H9 (cell line): ENCODE measurements around the gene DRGX. TPM values are rescaled to one million over a fixed set of nuclear protein-coding genes. Genes with fewer than 3 reads are reported as not detected.

ENCODE experiments used
- DNase-seq: peaks from one replicate; pipeline ENCODE4 v3.0.0-alpha.2; 2017
- H2AFZ ChIP-seq: one replicate; pipeline ENCODE4 v1.6.1; 2013; ENCODE audit warnings: mild to moderate bottlenecking, low read length, control low read depth, moderate library complexity
- H2AK5ac ChIP-seq: 2 replicates; pipeline ENCODE4 v1.6.1; 2013; ENCODE audit warnings: low read length, control low read depth, mixed read lengths; ENCODE audit not compliant: insufficient read length
- H2BK120ac ChIP-seq: one replicate; pipeline ENCODE4 v1.6.1; 2013; ENCODE audit warnings: low read depth, mild to moderate bottlenecking, low read length, control low read depth, inconsistent platforms; ENCODE audit not compliant: poor library complexity, severe bottlenecking
- H2BK12ac ChIP-seq: 2 replicates; pipeline ENCODE4 v1.6.1; 2013; ENCODE audit warnings: low read length, control low read depth, mixed read lengths, low read depth; ENCODE audit not compliant: insufficient read length
- H2BK15ac ChIP-seq: 2 replicates; pipeline ENCODE4 v1.6.1; 2013; ENCODE audit warnings: low read depth, low read length, control low read depth
- H2BK20ac ChIP-seq: one replicate; pipeline ENCODE4 v1.6.1; 2013; ENCODE audit warnings: low read depth, mild to moderate bottlenecking, low read length, control low read depth, inconsistent platforms; ENCODE audit not compliant: poor library complexity, severe bottlenecking
- H2BK5ac ChIP-seq: 2 replicates; pipeline ENCODE4 v1.6.1; 2013; ENCODE audit warnings: low read length, control low read depth, mixed read lengths; ENCODE audit not compliant: insufficient read length
- H3K14ac ChIP-seq: 2 replicates; pipeline ENCODE4 v1.6.1; 2013; ENCODE audit warnings: low read length, control low read depth; ENCODE audit not compliant: insufficient read depth
- H3K18ac ChIP-seq: 2 replicates; pipeline ENCODE4 v1.6.1; 2013; ENCODE audit warnings: low read depth, mild to moderate bottlenecking, mixed read lengths, low read length, control low read depth; ENCODE audit not compliant: insufficient read length
- H3K23ac ChIP-seq: 2 replicates; pipeline ENCODE4 v1.6.1; 2013; ENCODE audit warnings: low read length, control low read depth, mixed read lengths, low read depth; ENCODE audit not compliant: insufficient read length
- H3K23me2 ChIP-seq: 2 replicates; pipeline ENCODE4 v1.6.1; 2013; ENCODE audit warnings: low read depth, mild to moderate bottlenecking, mixed read lengths, low read length, control low read depth; ENCODE audit not compliant: insufficient read length, poor library complexity, severe bottlenecking
- H3K27ac ChIP-seq: 2 replicates; pipeline ENCODE4 v1.5.1; 2013; ENCODE audit warnings: low read length, control low read depth, mixed read lengths, low read depth; ENCODE audit not compliant: insufficient read length
- H3K27me3 ChIP-seq: 2 replicates; pipeline ENCODE4 v1.6.1; 2013; ENCODE audit warnings: low read length, control low read depth, inconsistent platforms; ENCODE audit not compliant: insufficient read depth
- H3K4ac ChIP-seq: 2 replicates; pipeline ENCODE4 v1.6.1; 2013; ENCODE audit warnings: low read depth, mild to moderate bottlenecking, control low read depth, inconsistent platforms, low read length, moderate library complexity
- H3K4me1 ChIP-seq: 2 replicates; pipeline ENCODE4 v1.6.1; 2013; ENCODE audit warnings: low read length, control low read depth, inconsistent platforms; ENCODE audit not compliant: insufficient read depth
- H3K4me2 ChIP-seq: 2 replicates; pipeline ENCODE4 v1.6.1; 2013; ENCODE audit warnings: low read length, control low read depth, mixed read lengths; ENCODE audit not compliant: insufficient read length, insufficient read depth
- H3K56ac ChIP-seq: 2 replicates; pipeline ENCODE4 v1.6.1; 2013; ENCODE audit warnings: low read depth, mild to moderate bottlenecking, mixed read lengths, low read length, control low read depth; ENCODE audit not compliant: insufficient read length
- H3K79me1 ChIP-seq: 2 replicates; pipeline ENCODE4 v1.6.1; 2013; ENCODE audit warnings: low read depth, mild to moderate bottlenecking, moderate library complexity, low read length, control low read depth, inconsistent platforms; ENCODE audit not compliant: insufficient read depth, poor library complexity, severe bottlenecking
- H3K79me2 ChIP-seq: 2 replicates; pipeline ENCODE4 v1.6.1; 2013; ENCODE audit warnings: low read length, control low read depth, inconsistent platforms; ENCODE audit not compliant: insufficient read depth
- H3K9ac ChIP-seq: 2 replicates; pipeline ENCODE4 v1.6.1; 2013; ENCODE audit warnings: low read length, control low read depth, mixed read lengths; ENCODE audit not compliant: insufficient read length; ENCODE audit errors: extremely low read depth
- H3K9me3 ChIP-seq: one replicate; pipeline ENCODE4 v1.6.1; 2013; ENCODE audit warnings: low read depth, low read length, inconsistent platforms; ENCODE audit not compliant: control insufficient read depth
- H3T11ph ChIP-seq: one replicate; pipeline ENCODE4 v1.6.1; 2013; ENCODE audit warnings: mild to moderate bottlenecking, low read length, control low read depth, inconsistent platforms
- H4K20me1 ChIP-seq: one replicate; pipeline ENCODE4 v1.6.1; 2013; ENCODE audit not compliant: control insufficient read depth, insufficient read length, insufficient read depth
- H4K5ac ChIP-seq: 2 replicates; pipeline ENCODE4 v1.6.1; 2013; ENCODE audit warnings: low read depth, mild to moderate bottlenecking, mixed read lengths, low read length, control low read depth; ENCODE audit not compliant: insufficient read length
- H4K8ac ChIP-seq: replicated peaks from 2 replicates; pipeline ENCODE4 v1.6.1; 2013; ENCODE audit warnings: low read length, control low read depth, mixed read lengths, low read depth; ENCODE audit not compliant: insufficient read length
- H4K91ac ChIP-seq: 2 replicates; pipeline ENCODE4 v1.6.1; 2013; ENCODE audit warnings: low read depth, mild to moderate bottlenecking, moderate library complexity, mixed read lengths, low read length, control low read depth; ENCODE audit not compliant: insufficient read length
- H3K27ac Mint-ChIP-seq, 3 experiments: 2 replicates in 2 of 3; 3 replicates in 1 of 3; pipeline ENCODE4 v1.8.0; 2020 to 2021; ENCODE audit warnings: mixed read lengths in 3 of 3, mild to moderate bottlenecking in 1 of 3, moderate library complexity in 1 of 3
- H3K27me3 Mint-ChIP-seq: 2 replicates; pipeline ENCODE4 v1.8.0; 2021; ENCODE audit warnings: low read depth, mild to moderate bottlenecking, moderate library complexity, mixed read lengths
- H3K36me3 Mint-ChIP-seq, 3 experiments: 2 replicates in 2 of 3; 3 replicates in 1 of 3; pipeline ENCODE4 v1.8.0; 2020 to 2021; ENCODE audit warnings: low read depth in 3 of 3, mixed read lengths in 3 of 3; ENCODE audit not compliant: insufficient read depth in 1 of 3
- H3K4me1 Mint-ChIP-seq, 2 experiments: 2 replicates each; pipeline ENCODE4 v1.8.0; 2020; ENCODE audit warnings: mixed read lengths in 2 of 2
- H3K4me3 Mint-ChIP-seq, 2 experiments: 2 replicates in 1 of 2; 3 replicates in 1 of 2; pipeline ENCODE4 v1.8.0; 2020 to 2021; ENCODE audit warnings: mild to moderate bottlenecking in 2 of 2, mixed read lengths in 2 of 2, moderate library complexity in 1 of 2
- H3K9me3 Mint-ChIP-seq, 2 experiments: 2 replicates in 1 of 2; 3 replicates in 1 of 2; pipeline ENCODE4 v1.8.0; 2020; ENCODE audit warnings: mild to moderate bottlenecking in 2 of 2, mixed read lengths in 2 of 2, moderate library complexity in 1 of 2
- CTCF ChIP-seq: fragments of 200-600 bp; sonication (generic); conservative IDR thresholded peaks from 3 replicates; pipeline ENCODE4 v1.8.0; 2021; ENCODE audit warnings: antibody characterized with exemption, mild to moderate bottlenecking
- total RNA-seq: library from RNA; stranded (reverse); gene quantifications from 2 replicates; pipeline ENCODE4 v1.2.1, GENCODE V29; 2021

The DRGX gene
- total RNA-seq, 1 experiment from 2014 or later, result not detected

DNA sequence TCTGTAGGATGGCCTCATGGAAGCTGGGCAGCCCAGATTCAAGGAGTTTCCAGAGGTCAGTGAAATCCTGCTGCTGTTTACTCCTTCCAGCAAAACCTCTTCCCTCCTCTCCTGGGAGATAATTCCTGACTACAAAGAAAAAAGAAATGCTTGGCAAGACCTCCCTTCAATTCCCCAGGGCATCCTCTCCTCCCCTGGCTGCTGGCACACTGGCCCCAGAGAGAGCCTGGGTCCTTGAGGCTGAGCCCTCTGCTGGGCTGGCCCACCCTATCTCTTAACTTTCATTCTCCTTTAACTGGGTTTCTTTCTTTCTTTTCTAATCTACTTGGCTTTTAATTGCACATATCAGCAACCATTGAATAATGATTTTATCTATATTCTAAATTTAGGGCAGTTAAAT, 7.7 kb downstream of the DRGX start:
- no peak for DNase-seq
- no peaks in the 10 kb centered on the region for H3K36me3 Mint-ChIP-seq
- H3K23ac ChIP-seq, result no peak overlapping the region
- H3K27me3 ChIP-seq, result no peaks in the 10 kb centered on the region
- no peak overlapping the region for H3K4me3 Mint-ChIP-seq
- no peaks in the 10 kb centered on the region for H4K20me1 ChIP-seq
- no peak overlapping the region for H2AFZ ChIP-seq
- H3K9me3 ChIP-seq, result no peaks in the 10 kb centered on the region
- no peak overlapping the region for H2AK5ac ChIP-seq
- H2BK12ac ChIP-seq, result no peak overlapping the region
- H4K5ac ChIP-seq, result no peak overlapping the region
- no peak overlapping the region for H3K14ac ChIP-seq
- no peaks in the 10 kb centered on the region for H3K9me3 Mint-ChIP-seq
- H2BK5ac ChIP-seq, result no peak overlapping the region
- H3K9ac ChIP-seq, result no peak overlapping the region
- H3K18ac ChIP-seq, result no peak overlapping the region
- no peak overlapping the region for H3K4ac ChIP-seq
- H3K27me3 Mint-ChIP-seq, result peaks cover 63% of the 10 kb centered on the region
- no peak overlapping the region for H2BK120ac ChIP-seq
- no peak overlapping the region for H3K27ac ChIP-seq
- no peaks in the 10 kb centered on the region for H3K79me1 ChIP-seq
- no peak overlapping the region for H3K4me2 ChIP-seq
- no peaks in the 10 kb centered on the region for H3K79me2 ChIP-seq
- H3K4me1 ChIP-seq, result no peaks in the 10 kb centered on the region
- no peaks in the 10 kb centered on the region for H3K23me2 ChIP-seq
- no peak overlapping the region for H3T11ph ChIP-seq
- no peak for TF ChIP-seq CTCF
- no peak overlapping the region for H2BK20ac ChIP-seq
- H4K91ac ChIP-seq, result no peak overlapping the region
- H4K8ac ChIP-seq, result no peak overlapping the region
- H2BK15ac ChIP-seq, result no peak overlapping the region
- peaks cover 0 to 3% of the 10 kb centered on the region in 2 experiments; a peak in 1 of 4 replicates for H3K4me1 Mint-ChIP-seq
- H3K27ac Mint-ChIP-seq, result no peak overlapping the region
- no peak overlapping the region for H3K56ac ChIP-seq
